ENCODE results near the gene LRIG1.

The LRIG1 gene

GRCh38 chr3:66507423-66508260 lies 6.8 kb upstream of the LRIG1 start:
- no peak for DNase-seq

GRCh38 chr3:66506154-66506553 lies 5.3 kb upstream of the LRIG1 start:
- DNase-seq: no peak

GRCh38 chr3:66504850-66505641 lies 4.2 kb upstream of the LRIG1 start:
- no peak for DNase-seq

GRCh38 chr3:66502981-66503380 lies 2.2 kb upstream of the LRIG1 start:
- DNase-seq: no peak

GRCh38 chr3:66502245-66502874 lies 1.5 kb upstream of the LRIG1 start:
- DNase-seq: no peak

GRCh38 chr3:66501483-66502244 lies 842 bp upstream of the LRIG1 start:
- no peak for DNase-seq

GRCh38 chr3:66499881-66500575 lies 794 bp downstream of the LRIG1 start:
- peak in 24 of 56 donors; percentile 4 to 55 (median 30) for DNase-seq

- peak in 16 of 56 donors; percentile 11 to 39 (median 27) for DNase-seq
Observed at GRCh38 chr3:66498687-66499621, 1.9 kb downstream of the LRIG1 start.

GRCh38 chr3:66497985-66498671 lies 2.7 kb downstream of the LRIG1 start:
- DNase-seq: no peak

GRCh38 chr3:66497288-66497984 lies 3.4 kb downstream of the LRIG1 start:
- DNase-seq: no peak

GRCh38 chr3:66496746-66497145 lies 4.1 kb downstream of the LRIG1 start:
- no peak for DNase-seq

- DNase-seq: no peak
Observed at GRCh38 chr3:66496301-66496700, 4.5 kb downstream of the LRIG1 start.

GRCh38 chr3:66495668-66496045 lies 5.2 kb downstream of the LRIG1 start:
- DNase-seq: peak in 1 of 56 donors; percentile 13

GRCh38 chr3:66494959-66495667 lies 5.7 kb downstream of the LRIG1 start:
- no peak for DNase-seq

GRCh38 chr3:66493458-66494099 lies 7.2 kb downstream of the LRIG1 start:
- DNase-seq: no peak

GRCh38 chr3:66492672-66493071 lies 8.2 kb downstream of the LRIG1 start:
- no peak for DNase-seq

GRCh38 chr3:66492071-66492470 lies 8.8 kb downstream of the LRIG1 start:
- DNase-seq: no peak
